Inflammatory macrophage (primary cell): Measurements from ENCODE around the gene CHMP2A.
"Not testable (repeated sequence)": the region's sequence is repeated elsewhere in the genome, so short reads cannot be mapped to it uniquely, and the experiment has no call there.

Experiments used
- DNase-seq, 2 donors: peaks; one replicate each; pipeline ENCODE4 v3.0.0-alpha.2; 2020 to 2022

The CHMP2A gene

DNA sequence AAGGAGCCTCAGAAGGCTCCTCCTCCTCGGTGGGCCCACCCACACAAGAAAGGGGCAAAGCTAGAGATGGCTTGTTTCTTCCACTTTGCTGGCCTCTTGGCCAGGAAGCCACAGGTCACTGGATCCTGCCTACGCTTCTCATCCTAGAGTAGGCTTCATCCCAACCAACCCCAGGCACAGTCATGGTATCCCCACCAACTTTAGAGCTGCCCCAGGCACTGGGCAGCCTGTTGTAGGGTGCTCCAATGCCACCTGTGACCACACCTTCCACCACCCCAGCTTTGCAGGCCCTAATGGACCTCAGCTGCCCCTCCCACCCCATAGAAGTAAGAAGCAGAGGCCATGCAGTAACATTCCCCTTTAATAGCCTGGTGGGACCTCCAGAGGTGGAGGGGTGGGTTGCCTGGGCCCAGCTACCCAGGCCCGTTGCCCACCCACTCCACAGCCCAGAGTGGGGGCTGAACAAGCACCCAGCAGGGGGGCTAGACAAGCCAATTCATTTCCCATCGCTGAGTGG, 522 bp upstream of the CHMP2A start:
- DNase-seq = no peak

DNA sequence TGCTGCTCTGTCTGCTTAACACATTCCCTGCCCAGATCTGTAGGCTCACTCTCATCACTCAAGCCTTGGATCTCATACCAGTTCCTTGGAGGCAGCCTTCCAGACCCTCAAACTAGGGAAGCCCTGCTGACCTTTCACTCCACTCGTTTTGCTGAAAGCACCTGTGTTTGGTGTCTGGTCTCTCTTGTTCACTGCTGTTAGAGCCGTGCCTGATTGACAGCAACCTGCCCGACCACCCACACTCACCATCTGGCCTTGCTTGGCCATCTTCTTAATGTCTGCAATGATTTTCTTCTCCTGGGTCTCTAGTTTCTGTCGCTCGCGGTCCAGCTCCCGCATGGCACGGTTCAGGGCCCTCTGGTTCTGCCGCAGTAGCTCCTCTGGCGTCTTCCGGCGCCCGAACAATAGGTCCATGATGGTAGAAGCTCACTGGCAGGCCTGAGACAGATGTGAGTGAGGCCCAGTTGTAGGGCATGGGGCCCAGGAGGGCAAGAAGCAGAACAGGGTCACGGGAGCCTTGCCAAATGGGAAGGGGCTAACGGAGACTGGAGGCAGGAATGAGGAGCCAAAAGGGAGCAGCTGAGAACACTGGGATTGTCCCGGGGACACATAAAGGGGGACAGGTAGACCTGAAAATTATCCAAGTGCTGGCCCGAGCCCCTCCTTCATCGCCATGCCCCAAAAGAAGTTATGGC, 959 bp downstream of the CHMP2A start:
- no peak for DNase-seq

DNA sequence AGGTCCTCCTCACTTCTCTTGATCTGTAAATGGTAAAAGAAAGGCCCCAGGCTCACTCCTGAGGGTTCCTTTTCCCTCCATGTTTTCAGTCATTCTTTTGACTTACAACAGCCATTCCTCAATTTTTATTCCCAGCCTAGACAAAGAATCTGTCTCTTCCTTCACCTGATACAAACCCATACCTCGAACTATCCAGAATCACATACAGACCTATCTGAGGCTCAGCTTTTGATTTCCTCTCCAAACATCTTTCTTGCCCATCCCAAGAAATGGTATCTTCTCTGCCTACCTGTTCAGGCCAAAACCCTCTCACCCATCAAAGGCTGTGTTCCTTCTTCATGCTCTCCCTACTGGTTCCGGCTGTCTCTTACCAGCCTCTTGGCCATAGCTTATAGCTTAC, 2.2 kb downstream of the CHMP2A start:
- DNase-seq = no peak

DNA sequence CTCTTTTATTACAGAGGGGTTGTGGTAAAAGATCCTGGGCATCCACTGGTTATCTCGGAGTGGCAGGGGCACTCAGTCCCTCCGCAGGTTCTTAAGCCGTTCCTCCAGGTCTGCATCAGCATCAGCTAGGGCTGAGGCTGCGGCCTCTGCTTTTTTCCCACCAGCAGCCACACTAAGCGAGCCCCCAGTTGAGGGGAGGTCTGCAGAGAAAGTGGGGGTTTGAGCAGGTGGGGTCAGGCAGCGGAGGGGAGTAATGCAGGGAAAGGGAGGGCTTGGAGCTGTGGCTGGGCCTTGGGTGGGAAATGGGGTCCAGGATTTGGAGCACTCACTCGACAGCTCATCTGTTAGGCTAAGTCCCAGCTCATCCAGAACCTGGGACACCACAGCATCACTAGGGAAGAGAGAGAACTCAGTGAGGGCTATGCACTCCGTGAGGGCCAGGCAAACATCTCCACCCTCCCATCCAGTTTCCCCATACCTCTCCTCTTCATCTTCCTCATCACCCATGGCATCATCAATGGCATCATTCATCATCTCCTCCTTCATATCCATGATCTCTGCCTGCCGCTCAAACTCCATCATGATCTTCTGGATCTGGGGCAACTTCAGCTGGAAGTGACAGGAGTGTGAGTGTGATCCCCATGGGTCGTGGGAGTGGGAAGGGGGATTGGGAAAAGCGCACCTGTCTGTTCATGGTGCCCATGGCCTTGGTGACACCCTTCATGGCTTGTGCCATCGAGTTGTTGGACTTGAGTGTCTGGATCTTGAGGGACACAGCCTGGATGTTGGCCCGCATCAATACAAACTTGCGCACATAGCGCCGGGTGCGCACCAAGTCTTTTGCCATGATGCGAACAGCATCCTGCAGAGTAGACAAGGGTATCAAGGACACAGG, 3.1 kb downstream of the CHMP2A start:
- DNase-seq = no peak

DNA sequence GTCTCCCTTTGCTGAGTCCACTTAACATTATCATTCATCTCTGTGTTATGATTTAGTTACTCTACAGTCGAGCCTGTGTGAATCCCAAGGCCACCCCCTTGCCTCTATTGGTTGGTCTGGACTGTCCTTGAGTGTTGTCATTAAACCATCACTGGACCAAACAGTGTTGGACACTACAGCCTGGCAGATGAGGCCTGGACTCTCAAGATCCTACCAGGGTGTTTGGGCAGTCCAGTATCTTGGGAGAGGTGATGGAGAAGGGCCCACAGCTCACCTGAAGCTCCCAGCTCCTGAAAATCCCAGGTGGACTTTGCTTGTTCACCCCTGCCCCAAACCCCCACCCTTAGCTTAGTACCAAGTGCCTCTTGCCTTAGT, 3.8 kb downstream of the CHMP2A start:
- DNase-seq = no peak

DNA sequence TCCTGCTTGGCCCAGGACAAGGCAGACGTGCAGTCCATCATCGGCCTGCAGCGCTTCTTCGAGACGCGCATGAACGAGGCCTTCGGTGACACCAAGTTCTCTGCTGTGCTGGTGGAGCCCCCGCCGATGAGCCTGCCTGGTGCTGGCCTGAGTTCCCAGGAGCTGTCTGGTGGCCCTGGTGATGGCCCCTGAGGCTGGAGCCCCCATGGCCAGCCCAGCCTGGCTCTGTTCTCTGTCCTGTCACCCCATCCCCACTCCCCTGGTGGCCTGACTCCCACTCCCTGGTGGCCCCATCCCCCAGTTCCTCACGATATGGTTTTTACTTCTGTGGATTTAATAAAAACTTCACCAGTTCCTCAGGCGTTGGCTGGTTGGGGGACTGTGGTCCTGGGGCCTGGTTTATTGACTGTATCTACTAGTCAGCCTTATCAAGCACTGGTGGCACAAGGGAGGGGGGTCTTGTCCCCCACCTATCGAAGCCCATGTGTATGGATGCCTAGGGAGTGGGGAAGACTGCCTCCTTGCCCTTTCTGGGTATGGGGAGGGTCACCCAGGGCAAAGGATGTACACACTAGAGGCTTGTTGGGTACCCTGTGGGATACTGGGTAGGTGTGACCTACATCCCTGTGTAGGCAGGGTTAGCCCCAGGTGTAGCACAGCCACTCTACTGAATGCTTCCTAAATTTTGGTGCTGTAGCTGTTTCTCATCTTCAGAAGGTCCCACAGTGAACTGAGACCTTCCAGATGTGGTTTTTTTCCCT, 4.4 kb downstream of the CHMP2A start:
- DNase-seq = no peak

DNA sequence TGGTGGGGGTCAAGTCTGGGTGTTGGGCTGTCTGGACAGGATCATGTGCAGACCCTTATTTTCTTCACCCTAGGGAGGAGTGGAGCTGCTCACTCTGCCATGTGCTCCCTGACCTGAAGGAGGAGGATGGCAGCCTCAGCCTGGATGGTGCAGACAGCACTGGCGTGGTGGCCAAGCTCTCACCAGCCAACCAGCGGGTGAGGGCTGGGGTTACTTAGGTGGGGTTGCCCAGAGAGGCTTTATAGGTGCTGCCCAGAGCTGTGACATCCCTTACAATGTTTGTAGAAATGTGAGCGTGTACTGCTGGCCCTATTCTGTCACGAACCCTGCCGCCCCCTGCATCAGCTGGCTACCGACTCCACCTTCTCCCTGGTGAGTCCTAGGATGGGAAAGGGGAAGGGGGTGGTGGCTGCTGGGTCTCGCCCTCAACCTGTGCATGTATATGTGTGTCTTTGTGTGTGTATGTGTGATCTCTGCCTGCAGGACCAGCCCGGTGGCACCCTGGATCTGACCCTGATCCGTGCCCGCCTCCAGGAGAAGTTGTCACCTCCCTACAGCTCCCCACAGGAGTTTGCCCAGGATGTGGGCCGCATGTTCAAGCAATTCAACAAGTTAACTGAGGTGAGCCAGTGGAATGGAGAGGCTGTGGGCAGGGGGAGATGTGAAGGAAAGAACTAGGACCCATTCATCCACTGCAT, 5.1 kb downstream of the CHMP2A start:
- DNase-seq = no peak

DNA sequence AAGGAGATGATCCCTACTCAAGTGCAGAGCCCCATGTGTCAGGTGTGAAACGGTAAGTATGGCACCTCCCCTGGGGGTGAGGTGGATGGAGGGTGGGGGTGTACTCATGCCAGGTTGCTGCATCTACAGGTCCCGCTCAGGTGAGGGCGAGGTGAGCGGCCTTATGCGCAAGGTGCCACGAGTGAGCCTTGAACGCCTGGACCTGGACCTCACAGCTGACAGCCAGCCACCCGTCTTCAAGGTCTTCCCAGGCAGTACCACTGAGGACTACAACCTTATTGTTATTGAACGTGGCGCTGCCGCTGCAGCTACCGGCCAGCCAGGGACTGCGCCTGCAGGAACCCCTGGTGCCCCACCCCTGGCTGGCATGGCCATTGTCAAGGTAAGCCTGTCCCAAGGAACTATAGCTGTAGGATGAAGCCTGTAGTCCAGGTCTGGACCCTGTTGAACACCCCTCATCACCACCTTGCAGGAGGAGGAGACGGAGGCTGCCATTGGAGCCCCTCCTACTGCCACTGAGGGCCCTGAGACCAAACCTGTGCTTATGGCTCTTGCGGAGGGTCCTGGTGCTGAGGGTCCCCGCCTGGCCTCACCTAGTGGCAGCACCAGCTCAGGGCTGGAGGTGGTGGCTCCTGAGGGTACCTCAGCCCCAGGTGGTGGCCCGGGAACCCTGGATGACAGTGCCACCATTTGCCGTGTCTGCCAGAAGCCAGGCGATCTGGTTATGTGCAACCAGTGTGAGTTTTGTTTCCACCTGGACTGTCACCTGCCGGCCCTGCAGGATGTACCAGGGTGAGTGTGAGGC, 5.8 kb downstream of the CHMP2A start:
- no peak for DNase-seq

DNA sequence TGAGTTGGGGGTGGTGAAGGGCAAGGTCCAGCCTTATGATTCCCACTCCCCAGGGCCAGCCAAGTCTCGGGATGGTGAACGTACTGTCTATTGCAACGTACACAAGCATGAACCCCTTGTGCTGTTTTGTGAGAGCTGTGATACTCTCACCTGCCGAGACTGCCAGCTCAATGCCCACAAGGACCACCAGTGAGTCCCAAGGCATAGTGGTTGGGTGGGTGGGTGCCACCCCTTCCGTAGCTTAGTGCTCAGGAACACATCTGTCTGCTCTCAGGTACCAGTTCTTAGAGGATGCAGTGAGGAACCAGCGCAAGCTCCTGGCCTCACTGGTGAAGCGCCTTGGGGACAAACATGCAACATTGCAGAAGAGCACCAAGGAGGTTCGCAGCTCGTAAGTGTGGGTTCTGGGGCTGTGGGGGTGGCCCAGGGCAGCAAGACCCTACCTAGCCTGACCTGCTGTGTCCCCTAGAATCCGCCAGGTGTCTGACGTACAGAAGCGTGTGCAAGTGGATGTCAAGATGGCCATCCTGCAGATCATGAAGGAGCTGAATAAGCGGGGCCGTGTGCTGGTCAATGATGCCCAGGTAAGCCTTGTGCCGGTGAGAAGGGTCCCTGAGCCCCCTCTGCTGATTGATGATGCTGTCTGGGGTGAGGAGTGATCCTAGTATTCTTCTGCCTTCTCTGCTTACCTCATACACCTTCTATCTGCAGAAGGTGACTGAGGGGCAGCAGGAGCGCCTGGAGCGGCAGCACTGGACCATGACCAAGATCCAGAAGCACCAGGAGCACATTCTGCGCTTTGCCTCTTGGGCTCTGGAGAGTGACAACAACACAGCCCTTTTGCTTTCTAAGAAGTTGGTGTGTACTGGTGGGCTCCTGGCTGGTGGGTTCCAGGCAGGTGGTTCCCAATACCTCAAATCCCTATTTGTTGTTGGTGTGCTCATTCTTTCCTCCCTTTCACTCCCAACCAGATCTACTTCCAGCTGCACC, 7.3 kb downstream of the CHMP2A start:
- no peak for DNase-seq

DNA sequence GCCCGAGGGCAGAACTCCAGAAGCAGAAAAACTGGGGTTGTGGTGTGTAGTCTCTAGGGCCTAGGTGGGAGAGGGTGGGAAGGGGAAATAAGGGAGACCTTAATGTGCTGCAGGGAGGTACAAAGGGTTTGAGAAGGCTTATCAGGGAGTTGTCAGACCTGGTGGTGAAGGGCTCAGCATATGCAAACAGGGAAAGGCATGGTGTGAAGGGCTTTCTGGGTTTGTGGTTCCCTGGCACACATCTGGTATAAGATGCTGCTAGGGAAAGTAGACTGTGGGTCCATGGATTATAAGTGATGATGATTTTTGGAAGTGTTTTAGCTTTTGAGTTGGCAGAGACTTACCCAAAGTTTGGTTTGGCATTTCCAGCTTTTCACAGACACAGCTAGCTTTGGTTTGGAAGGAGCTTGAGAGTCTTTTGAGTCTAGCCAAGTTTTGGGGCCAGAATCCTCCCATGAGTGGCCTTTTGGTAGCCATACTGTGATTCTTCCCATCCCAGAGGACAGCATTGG, 8.8 kb downstream of the CHMP2A start:
- DNase-seq = no peak

DNA sequence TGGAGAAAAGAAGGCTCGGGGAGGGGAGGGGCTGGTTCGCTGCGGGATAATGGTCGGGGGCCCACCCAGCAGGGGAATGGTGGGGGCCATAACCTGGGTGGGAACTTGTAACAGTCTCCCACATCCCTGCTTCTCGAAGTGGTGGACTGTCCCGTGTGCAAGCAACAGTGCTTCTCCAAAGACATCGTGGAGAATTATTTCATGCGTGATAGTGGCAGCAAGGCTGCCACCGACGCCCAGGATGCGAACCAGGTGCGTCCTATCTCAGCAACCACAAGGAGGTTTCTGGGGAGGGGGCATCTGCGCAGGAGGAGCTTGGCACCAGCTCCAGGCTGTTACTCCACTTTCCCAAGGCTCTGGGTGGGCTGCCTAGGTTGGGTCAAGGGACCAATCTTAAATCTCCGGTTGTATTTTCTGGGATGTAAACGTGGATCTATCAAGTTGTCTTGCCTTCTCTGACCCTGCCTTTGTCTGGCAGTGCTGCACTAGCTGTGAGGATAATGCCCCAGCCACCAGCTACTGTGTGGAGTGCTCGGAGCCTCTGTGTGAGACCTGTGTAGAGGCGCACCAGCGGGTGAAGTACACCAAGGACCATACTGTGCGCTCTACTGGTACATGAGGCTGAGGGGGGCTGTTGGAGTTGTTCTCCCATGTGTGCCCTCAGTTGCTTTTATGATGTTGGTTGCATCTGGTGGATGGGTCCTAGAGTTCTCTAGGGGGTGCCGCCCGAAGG, 9.5 kb downstream of the CHMP2A start:
- DNase-seq = no peak

DNA sequence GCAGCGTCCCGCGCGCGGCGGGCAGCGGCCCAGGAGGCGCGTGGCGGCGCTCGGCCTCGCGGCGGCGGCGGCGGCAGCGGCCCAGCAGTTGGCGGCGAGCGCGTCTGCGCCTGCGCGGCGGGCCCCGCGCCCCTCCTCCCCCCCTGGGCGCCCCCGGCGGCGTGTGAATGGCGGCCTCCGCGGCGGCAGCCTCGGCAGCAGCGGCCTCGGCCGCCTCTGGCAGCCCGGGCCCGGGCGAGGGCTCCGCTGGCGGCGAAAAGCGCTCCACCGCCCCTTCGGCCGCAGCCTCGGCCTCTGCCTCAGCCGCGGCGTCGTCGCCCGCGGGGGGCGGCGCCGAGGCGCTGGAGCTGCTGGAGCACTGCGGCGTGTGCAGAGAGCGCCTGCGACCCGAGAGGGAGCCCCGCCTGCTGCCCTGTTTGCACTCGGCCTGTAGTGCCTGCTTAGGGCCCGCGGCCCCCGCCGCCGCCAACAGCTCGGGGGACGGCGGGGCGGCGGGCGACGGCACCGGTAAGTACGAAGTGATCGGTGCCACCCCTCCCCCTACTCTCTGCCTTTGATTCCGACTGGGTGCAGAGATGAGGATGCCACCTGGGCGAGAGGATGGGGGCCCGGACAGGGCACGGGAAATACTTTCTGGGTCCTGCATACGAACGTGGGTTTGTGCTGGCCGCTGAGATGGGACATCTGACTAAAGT, 10.2 kb downstream of the CHMP2A start:
- peak; percentile 16 to 57 for DNase-seq

DNA sequence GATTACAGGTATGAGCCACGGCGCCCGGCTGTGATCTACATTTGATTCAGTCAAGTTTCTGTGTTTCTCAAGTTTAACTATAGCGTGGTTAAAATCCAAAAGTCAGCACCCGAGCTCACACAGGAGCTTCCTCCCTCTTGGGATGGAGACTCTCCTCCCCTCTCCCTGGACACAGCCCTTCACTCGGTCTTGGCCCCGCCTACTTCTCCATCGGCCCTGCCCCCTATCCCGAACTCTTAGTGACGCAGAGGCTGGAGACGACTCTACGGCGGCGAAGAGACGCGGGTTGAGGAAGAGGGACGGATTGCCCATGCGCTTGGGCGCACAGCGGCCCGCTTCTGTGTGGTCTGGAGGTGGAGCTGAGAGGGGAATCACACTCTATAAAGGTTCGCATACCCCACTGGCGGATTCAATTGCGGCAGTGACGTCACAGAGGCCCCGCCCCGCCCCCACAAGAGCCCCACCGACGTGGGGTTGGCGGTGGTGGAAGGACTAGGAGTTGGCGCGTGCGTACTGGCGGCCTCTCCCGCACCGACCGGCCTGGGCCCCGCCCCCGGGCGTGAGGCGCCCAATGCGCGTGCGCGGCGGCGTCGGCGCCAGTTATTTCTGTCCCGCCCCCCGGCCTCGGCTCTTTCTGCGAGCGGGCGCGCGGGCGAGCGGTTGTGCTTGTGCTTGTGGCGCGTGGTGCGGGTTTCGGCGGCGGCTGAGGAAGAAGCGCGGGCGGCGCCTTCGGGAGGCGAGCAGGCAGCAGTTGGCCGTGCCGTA, 10.9 kb downstream of the CHMP2A start, which contains the start of gene TRIM28:
TRIM28 (plus strand) TSS at position 239 of the 765 bp plus-strand sequence. CDS start 694 bp downstream, outside the sequence.
- peak; percentile 97 to 98 for DNase-seq

DNA sequence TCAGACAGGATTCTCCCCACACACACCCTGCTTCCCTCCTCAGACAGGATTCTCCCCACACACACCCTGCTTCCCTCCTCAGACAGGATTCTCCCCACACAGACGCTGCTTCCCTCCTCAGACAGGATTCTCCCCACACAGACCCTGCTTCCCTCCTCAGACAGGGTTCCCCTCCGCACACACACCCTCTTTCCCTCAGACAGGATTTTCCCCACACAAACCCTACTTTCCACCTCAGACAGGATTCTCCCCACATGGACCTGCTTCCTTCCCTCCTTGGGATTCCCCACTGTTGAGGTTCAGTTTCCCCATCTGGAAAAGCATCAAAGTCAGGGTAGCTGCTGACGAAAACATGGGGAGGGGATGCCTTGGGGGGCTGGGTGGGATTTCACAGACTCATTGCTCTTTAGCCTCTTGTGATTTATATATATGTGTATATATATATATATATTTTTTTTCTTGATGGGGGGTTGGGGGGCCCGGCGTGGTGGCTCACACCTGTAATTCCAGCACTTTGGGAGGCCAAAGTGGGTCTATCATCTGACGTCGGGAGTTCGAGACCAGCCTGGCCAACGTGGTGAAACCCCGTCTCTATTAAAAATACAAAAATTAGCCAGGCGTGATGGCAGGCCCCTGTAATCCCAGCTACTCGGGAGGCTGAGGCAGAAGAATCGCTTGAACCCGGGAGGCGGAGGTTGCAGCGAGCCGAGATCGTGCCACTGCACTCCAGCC, 12.1 kb downstream of the CHMP2A start:
- not testable (repeated sequence) for DNase-seq

DNA sequence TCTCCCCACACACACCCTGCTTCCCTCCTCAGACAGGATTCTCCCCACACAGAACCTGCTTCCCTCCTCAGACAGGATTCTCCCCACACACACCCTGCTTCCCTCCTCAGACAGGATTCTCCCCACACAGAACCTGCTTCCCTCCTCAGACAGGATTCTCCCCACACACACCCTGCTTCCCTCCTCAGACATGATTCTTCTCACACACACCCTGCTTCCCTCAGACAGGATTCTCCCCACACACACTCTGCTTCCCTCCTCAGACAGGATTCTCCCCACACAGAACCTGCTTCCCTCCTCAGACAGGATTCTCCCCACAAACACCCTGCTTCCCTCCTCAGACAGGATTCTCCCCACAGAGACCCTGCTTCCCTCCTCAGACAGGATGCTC, 15.7 kb downstream of the CHMP2A start:
- DNase-seq = not testable (repeated sequence)

DNA sequence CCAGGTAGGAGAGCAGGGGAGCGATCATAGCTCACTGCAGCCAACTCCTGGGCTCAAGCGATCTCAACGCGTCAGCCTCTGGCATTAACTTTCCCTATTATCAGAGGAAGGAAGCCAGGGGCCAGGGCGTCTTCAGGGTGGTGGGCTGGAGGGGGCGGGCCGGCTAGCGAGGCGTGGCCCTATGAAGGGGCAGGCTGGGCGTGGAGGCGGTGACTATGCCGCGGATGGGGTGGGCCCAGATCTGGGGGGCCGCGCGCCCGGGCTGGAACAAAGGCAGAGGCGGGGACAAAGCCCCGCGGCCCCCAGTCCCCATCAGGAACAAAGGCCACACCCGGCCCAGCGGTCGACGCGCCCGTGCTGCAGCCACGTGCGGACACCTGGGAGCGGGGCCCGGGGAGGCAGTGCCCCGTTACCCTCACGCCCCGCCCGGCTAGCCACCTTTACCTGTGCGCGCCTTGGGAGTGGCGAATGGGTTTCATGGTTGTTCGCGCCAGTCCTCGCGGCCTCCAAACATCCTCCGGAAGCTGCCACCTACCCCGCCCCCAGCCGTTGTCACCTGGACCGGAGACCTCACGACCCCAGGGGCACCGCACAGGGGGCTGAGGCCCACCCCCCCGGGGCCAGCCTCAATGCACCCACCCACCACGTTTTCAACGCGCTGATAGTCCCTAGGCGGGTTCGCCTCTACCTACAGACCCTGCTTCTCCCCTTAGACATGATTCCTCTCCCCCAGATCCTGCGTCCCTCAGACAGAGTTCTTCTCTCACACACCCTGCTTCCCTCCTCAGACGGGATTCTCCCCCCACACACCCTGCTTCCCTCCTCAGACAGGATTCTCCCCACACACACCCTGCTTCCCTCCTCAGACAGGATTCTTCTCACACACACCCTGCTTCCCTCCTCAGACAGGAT, 16.4 kb downstream of the CHMP2A start:
- DNase-seq = no peak
